ENCODE measurements around the gene KDM4B. TPM values are rescaled to one million over a fixed set of nuclear protein-coding genes. Genes with fewer than 3 reads are reported as not detected.

KDM4B gene
- total and polyA plus RNA-seq, 2 of the 8 experiments (the other 6 are each of a cell fraction or from before 2014, with no cell fraction given): 12.0 to 31.9 TPM

GRCh38 chr19:5023128-5023571 is 54.2 kb downstream of the KDM4B start:
- H4K8ac ChIP-seq (ENCODE audit: extremely low read depth, insufficient read depth, low read length): no peak overlapping the region
- no peak overlapping the region for H3K4me3 ChIP-seq (ENCODE audit: extremely low read depth in 1 of 4, insufficient read depth in 2 of 4, low read depth in 3 of 4, low read length in 4 of 4)
- peaks cover 20% of the 10 kb centered on the region for H3K79me1 ChIP-seq (ENCODE audit: low read depth, low read length)
- peaks cover 0 to 32% of the 10 kb centered on the region in 2 experiments; a peak in 1 of 4 replicates for H3K79me2 ChIP-seq (ENCODE audit: control insufficient read depth in 1 of 2, insufficient read depth in 2 of 2, low read length in 2 of 2)
- H4K5ac ChIP-seq (ENCODE audit: insufficient read length, low read depth, low read length): no peak overlapping the region
- ChIA-PET POLR2A (ENCODE audit: partially characterized antibody) (no interaction called here), CTCF (ENCODE audit: partially characterized antibody) (interaction anchor here (0.5 to 12.0 kb wide), 8 partner anchors 8 to 381 kb away, joined by 3 to 175 read pairs (median 8); no protein-coding TSS in a partner anchor)
- no peak overlapping the region for H2BK15ac ChIP-seq (ENCODE audit: low read length)
- peaks cover 4 to 5% of the 10 kb centered on the region in 2 experiments for H4K20me1 ChIP-seq (replicated peaks in 1 of 2; ENCODE audit: control insufficient read depth in 1 of 2, insufficient read depth in 2 of 2, low read length in 2 of 2)
- no peak overlapping the region for H3K14ac ChIP-seq (ENCODE audit: insufficient read length)
- H3K27me3 ChIP-seq (replicated peaks in 1 of 4; ENCODE audit: control insufficient read depth in 3 of 4, extremely low read depth in 1 of 4, insufficient read depth in 3 of 4, low read length in 3 of 4): no peaks in the 10 kb centered on the region
- H3K4ac ChIP-seq (replicated peaks; ENCODE audit: insufficient read length, low read depth, low read length): no peak overlapping the region
- H2BK20ac ChIP-seq (ENCODE audit: low read length): no peak overlapping the region
- no peaks in the 10 kb centered on the region; a peak in 2 of 7 replicates for H3K4me1 ChIP-seq (replicated peaks in 1 of 4; ENCODE audit: control insufficient read depth in 3 of 4, insufficient read depth in 4 of 4, low read length in 3 of 4)
- no peak overlapping the region for H2AFZ ChIP-seq (ENCODE audit: low read length)
- H3K56ac ChIP-seq (replicated peaks; ENCODE audit: insufficient read length, low read depth, low read length): no peak overlapping the region
- H3K4me2 ChIP-seq (ENCODE audit: insufficient read depth in 1 of 2, low read depth in 2 of 2, low read length in 2 of 2): no peak overlapping the region
- H3K9me3 ChIP-seq (ENCODE audit: insufficient read depth in 2 of 2, low read depth in 1 of 2, low read length in 1 of 2): peaks cover 0 to 10% of the 10 kb centered on the region in 2 experiments; a peak in 2 of 4 replicates
- no peak overlapping the region for H2AK5ac ChIP-seq (ENCODE audit: low read depth, low read length)
- no peak overlapping the region for H2BK120ac ChIP-seq (replicated peaks; ENCODE audit: low read depth, low read length)
- H3K36me3 ChIP-seq (ENCODE audit: control insufficient read depth in 2 of 4, insufficient read depth in 4 of 4, low read length in 3 of 4): peaks cover 0 to 10% (median 5%) of the 10 kb centered on the region in 4 experiments; a peak in 5 of 8 replicates
- DNase-seq (ENCODE audit: low read depth in 1 of 2, low spot score in 2 of 2) (no peak), FAIRE-seq (no peak)
- no peak overlapping the region for H3K23ac ChIP-seq (ENCODE audit: insufficient read length)
- 98% methylated on average over 14 of the region's 19 CpGs; no CpG with 5 or more reads in 1 of the 2 experiments for WGBS, 2 experiments (ENCODE audit: extremely low coverage in 1 of 2, insufficient coverage in 1 of 2, insufficient read length in 1 of 2, insufficient replicate concordance in 2 of 2, low coverage in 1 of 2, low lambda C conversion rate in 2 of 2, missing lambda C conversion rate in 1 of 2)
- H3K27ac ChIP-seq (ENCODE audit: low read depth, low read length): no peak overlapping the region
- no peak overlapping the region for H4K91ac ChIP-seq (replicated peaks; ENCODE audit: insufficient read length, low read length)
- H3K23me2 ChIP-seq (ENCODE audit: low read depth, low read length): peaks cover 16% of the 10 kb centered on the region; the same call in 1 of the 2 replicates
- H3K18ac ChIP-seq (ENCODE audit: extremely low read depth, low read length): no peak overlapping the region
- H3K9ac ChIP-seq (replicated peaks in 1 of 4; ENCODE audit: extremely low read depth in 1 of 4, low read depth in 3 of 4, low read length in 3 of 4): no peak overlapping the region
- H2BK5ac ChIP-seq (ENCODE audit: low read depth, low read length): 0 out of 2 replicates have a peak overlapping the region, but pooled peaks have one; percentile 16
- H2BK12ac ChIP-seq (ENCODE audit: low read depth, low read length): no peak overlapping the region
- TF ChIP-seq RXRA (IDR thresholded peaks at IDR 0.05; ENCODE audit: insufficient read depth, low read depth, low read length) (no peak), HDAC2 (IDR thresholded peaks at IDR 0.05; ENCODE audit: borderline replicate concordance in 1 of 2, low read depth in 2 of 2, low read length in 2 of 2) (no peak), KDM1A (IDR thresholded peaks at IDR 0.05; ENCODE audit: borderline replicate concordance, low read length) (no peak), HDAC6 (IDR thresholded peaks at IDR 0.05; ENCODE audit: low read depth, low read length) (no peak), NANOG (IDR thresholded peaks at IDR 0.05; ENCODE audit: insufficient read depth, low read depth, low read length, poor library complexity, severe bottlenecking) (no peak), CHD2 (IDR thresholded peaks at IDR 0.05; ENCODE audit: low read length) (no peak), TCF12 (IDR thresholded peaks at IDR 0.05; ENCODE audit: low read depth, low read length) (no peak), E2F6 (IDR thresholded peaks at IDR 0.05) (no peak), RBBP5 (IDR thresholded peaks at IDR 0.05; ENCODE audit: borderline replicate concordance, low read depth, low read length) (no peak), CEBPB (IDR thresholded peaks at IDR 0.05; ENCODE audit: low read depth, low read length) (no peak), GTF2F1 (IDR thresholded peaks at IDR 0.05; ENCODE audit: borderline replicate concordance, low read depth, low read length) (no peak), JUND (IDR thresholded peaks at IDR 0.05; ENCODE audit: low read length) (no peak), CHD1 (IDR thresholded peaks at IDR 0.05; ENCODE audit: low read depth, low read length) (no peak)
